A673 (cell line): Measurements from ENCODE around the gene MAPKAPK5. TPM values are rescaled to one million over a fixed set of nuclear protein-coding genes. Genes with fewer than 3 reads are reported as not detected.

Experiments used
- BruUV-seq: library from RNA; stranded (reverse); fragments of 400-500 nt; replicated peaks from 2 replicates; lab custom pipeline; 2021; lab: Mats Ljungman, UMichigan
- CTCF ChIA-PET: fragments of 300-600 bp; sonication (Branson Sonifier 250); formaldehyde crosslinking; loops from one replicate; lab custom pipeline; 2022; ENCODE audit warnings: antibody characterized with exemption; lab: Charles Lee
- POLR2A ChIA-PET: fragments of 300-600 bp; sonication (Branson Sonifier 250); formaldehyde crosslinking; loops from one replicate; lab custom pipeline; 2022; ENCODE audit warnings: antibody characterized with exemption; ENCODE audit not compliant: low non-redundant PET; lab: Charles Lee
- DNase-seq: peaks from one replicate; pipeline ENCODE4 v3.0.0-alpha.2; 2015; ENCODE audit warnings: low spot score
- H3K27ac ChIP-seq: fragments of 200-600 bp; sonication (generic); 2 replicates; pipeline ENCODE4 v1.5.1; 2016; ENCODE audit warnings: mixed run types, low read depth, mild to moderate bottlenecking, mixed read lengths, antibody characterized with exemption, low read length; ENCODE audit not compliant: poor library complexity, severe bottlenecking
- H3K27me3 ChIP-seq: fragments of 200-600 bp; sonication (generic); replicated peaks from 2 replicates; pipeline ENCODE4 v1.6.1; 2017; ENCODE audit warnings: mixed run types, low read depth, mild to moderate bottlenecking, mixed read lengths, antibody characterized with exemption, low read length; ENCODE audit not compliant: insufficient read depth, poor library complexity
- H3K36me3 ChIP-seq: fragments of 200-600 bp; sonication (generic); 2 replicates; pipeline ENCODE4 v1.6.1; 2016; ENCODE audit warnings: mixed run types, mild to moderate bottlenecking, mixed read lengths, antibody characterized with exemption, low read length; ENCODE audit not compliant: insufficient read depth, poor library complexity, severe bottlenecking
- H3K4me1 ChIP-seq: fragments of 200-600 bp; sonication (generic); 2 replicates; pipeline ENCODE4 v1.6.1; 2017; ENCODE audit warnings: mixed run types, mild to moderate bottlenecking, mixed read lengths, antibody characterized with exemption, low read length; ENCODE audit not compliant: insufficient read depth, poor library complexity, severe bottlenecking
- H3K4me3 ChIP-seq: fragments of 200-600 bp; sonication (generic); 2 replicates; pipeline ENCODE4 v1.5.1; 2016; ENCODE audit warnings: low read depth, mixed run types, mild to moderate bottlenecking, mixed read lengths, low read length; ENCODE audit not compliant: poor library complexity, severe bottlenecking
- H3K9me3 ChIP-seq: fragments of 200-600 bp; sonication (generic); 2 replicates; pipeline ENCODE4 v1.6.1; 2016; ENCODE audit warnings: mixed run types, low read depth, mild to moderate bottlenecking, mixed read lengths, antibody characterized with exemption, low read length; ENCODE audit not compliant: poor library complexity, severe bottlenecking
- CTCF ChIP-seq: fragments of 300-800, 200-600 bp; sonication (generic); conservative IDR thresholded peaks from 2 replicates; pipeline ENCODE4 v1.5.1; 2017; ENCODE audit warnings: low read depth, mild to moderate bottlenecking, antibody characterized with exemption, low read length, moderate library complexity, mixed read lengths
- EZH2 ChIP-seq: fragments of 200-600 bp; sonication (generic); IDR thresholded peaks from 2 replicates; pipeline ENCODE4 v1.6.1; 2017; ENCODE audit warnings: borderline replicate concordance, low read depth, mild to moderate bottlenecking, mixed read lengths, antibody characterized with exemption, low read length; ENCODE audit not compliant: poor library complexity, severe bottlenecking
- intact Hi-C: fragments of 100-400 bp; cut with micrococcal nuclease; formaldehyde crosslinking; loops from one replicate; pipeline ENCODE4 v1.10.0; 2022; ENCODE audit not compliant: unreplicated experiment
- total RNA-seq: library from RNA; stranded (reverse); gene quantifications from 2 replicates; pipeline ENCODE4 v1.2.3, GENCODE V29; 2021

MAPKAPK5 gene
- total RNA-seq, 1 experiment from 2014 or later: 67.4 TPM

GRCh38 chr12:111858186-111858585 lies 16.2 kb downstream of the MAPKAPK5 start:
- Histone ChIP-seq H3K36me3 (peaks cover 3% of the 10 kb centered on the region), H3K9me3 (no peaks in the 10 kb centered on the region), H3K4me3 (no peak overlapping the region), H3K27me3 (no peaks in the 10 kb centered on the region), H3K4me1 (no peaks in the 10 kb centered on the region), H3K27ac (no peak overlapping the region)
- POLR2A ChIA-PET: no interaction called here
- CTCF ChIA-PET: no interaction called here
- no peak for DNase-seq
- no TSS peak for BruUV-seq
- intact Hi-C loops: no loop called here
- TF ChIP-seq EZH2 (no peak), CTCF (no peak)

- H3K9me3 ChIP-seq: no peaks in the 10 kb centered on the region
- no TSS peak for BruUV-seq
- H3K27ac ChIP-seq: no peak overlapping the region
- no peak for TF ChIP-seq EZH2
- no peak for TF ChIP-seq CTCF
- CTCF ChIA-PET: no interaction called here
- no peak overlapping the region for H3K4me3 ChIP-seq
- POLR2A ChIA-PET: no interaction called here
- H3K36me3 ChIP-seq: peaks cover 3% of the 10 kb centered on the region
- intact Hi-C loops: no loop called here
- H3K4me1 ChIP-seq: no peaks in the 10 kb centered on the region
- H3K27me3 ChIP-seq: no peaks in the 10 kb centered on the region
- no peak for DNase-seq
These were observed 16.8 kb downstream of the MAPKAPK5 start for GRCh38 chr12:111858778-111859177.

- ChIA-PET CTCF (no interaction called here), POLR2A (no interaction called here)
- H3K36me3 ChIP-seq: peaks cover 32% of the 10 kb centered on the region
- H3K4me1 ChIP-seq: no peaks in the 10 kb centered on the region
- intact Hi-C loops: no loop called here
- no peak overlapping the region for H3K27ac ChIP-seq
- DNase-seq: no peak
- H3K9me3 ChIP-seq: no peaks in the 10 kb centered on the region
- H3K4me3 ChIP-seq: no peak overlapping the region
- no peak for TF ChIP-seq EZH2
- no peaks in the 10 kb centered on the region for H3K27me3 ChIP-seq
- BruUV-seq: no TSS peak
These were observed 22.9 kb downstream of the MAPKAPK5 start for GRCh38 chr12:111864913-111865312.

- Histone ChIP-seq H3K27me3 (no peaks in the 10 kb centered on the region), H3K36me3 (peaks cover 57% of the 10 kb centered on the region), H3K4me1 (no peaks in the 10 kb centered on the region), H3K9me3 (no peaks in the 10 kb centered on the region), H3K4me3 (no peak overlapping the region), H3K27ac (no peak overlapping the region)
- no peak for DNase-seq
- TF ChIP-seq CTCF: no peak
- TF ChIP-seq EZH2: no peak
- CTCF ChIA-PET: no interaction called here
- POLR2A ChIA-PET: no interaction called here
- BruUV-seq: no TSS peak
- intact Hi-C loops: no loop called here
These were observed 25.5 kb downstream of the MAPKAPK5 start for GRCh38 chr12:111867531-111867930.
